Measurements from ENCODE around the gene BMPER. TPM values are rescaled to one million over a fixed set of nuclear protein-coding genes. Genes with fewer than 3 reads are reported as not detected.

The BMPER gene
- total RNA-seq, 2 experiments from 2014 or later: not detected

DNA sequence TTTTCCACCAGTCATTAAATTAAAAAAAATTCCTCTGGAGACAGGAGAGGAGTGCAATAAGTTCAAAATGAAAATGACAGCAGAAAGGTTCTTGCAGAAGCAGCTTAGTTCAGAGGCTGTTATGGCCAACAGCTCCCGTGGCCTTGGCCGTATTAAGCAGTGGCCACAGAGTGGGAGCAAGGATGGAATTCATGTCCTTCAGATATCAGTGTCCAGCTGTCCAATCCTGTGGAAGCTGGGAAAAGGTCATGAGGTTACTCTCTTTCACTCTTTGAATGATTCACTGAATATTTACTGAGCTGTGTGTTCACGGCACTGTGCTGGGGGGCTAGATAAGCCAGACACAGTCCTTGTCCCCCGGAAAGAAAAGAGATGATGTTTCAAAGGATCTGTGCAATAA lies 231.8 kb downstream of the BMPER start:
- Mint-ChIP-seq H3K9me3 (no peaks in the 10 kb centered on the region), H3K4me1 (no peaks in the 10 kb centered on the region), H3K36me3 (no peaks in the 10 kb centered on the region), H3K27ac (no peak overlapping the region), H3K27me3 (peaks cover 5% of the 10 kb centered on the region), H3K4me3 (no peak overlapping the region)
- no peak for DNase-seq

DNA sequence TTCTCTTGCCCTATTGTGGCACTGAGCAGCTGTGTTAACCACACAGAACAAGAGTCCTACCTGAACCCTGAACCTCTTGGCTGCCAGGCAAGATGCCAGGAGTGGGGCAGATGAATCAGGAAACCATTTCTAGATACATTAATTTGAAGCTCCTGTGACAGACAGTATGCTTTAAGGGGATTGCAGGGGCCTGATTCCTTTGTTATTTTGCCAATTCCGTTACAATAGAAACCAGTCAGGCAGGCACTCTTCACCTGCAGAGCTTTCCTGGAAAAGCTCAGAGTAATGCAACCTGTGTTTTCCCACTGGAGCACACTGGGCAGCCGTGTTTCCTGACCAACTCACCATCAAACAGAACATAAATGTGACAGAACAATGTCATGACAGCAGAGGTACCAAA lies 233.1 kb downstream of the BMPER start:
- Mint-ChIP-seq H3K36me3 (no peaks in the 10 kb centered on the region), H3K4me3 (no peak overlapping the region), H3K27me3 (peaks cover 3% of the 10 kb centered on the region), H3K9me3 (no peaks in the 10 kb centered on the region), H3K27ac (no peak overlapping the region), H3K4me1 (no peaks in the 10 kb centered on the region)
- no peak for DNase-seq

DNA sequence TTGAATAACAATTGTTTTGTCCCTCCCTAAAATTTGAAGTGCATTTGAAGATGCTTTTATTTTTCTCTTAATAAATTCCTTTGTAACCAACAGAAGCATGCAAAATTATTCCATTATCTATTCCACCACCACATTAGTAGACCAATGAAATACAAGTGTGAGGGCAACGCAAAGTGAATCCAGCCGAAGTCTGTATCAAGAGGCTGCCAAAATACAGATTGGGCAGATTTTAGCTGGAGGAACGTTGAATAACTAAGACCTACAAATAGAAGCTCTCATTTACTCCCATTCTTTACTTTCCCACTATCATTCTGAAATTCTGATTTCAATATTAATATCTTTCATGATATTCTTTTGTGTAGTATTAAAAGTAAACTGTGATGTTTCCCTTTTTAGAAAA lies 233.7 kb downstream of the BMPER start:
- no peak overlapping the region for H3K4me3 Mint-ChIP-seq
- no peaks in the 10 kb centered on the region for H3K4me1 Mint-ChIP-seq
- H3K36me3 Mint-ChIP-seq: no peaks in the 10 kb centered on the region
- peaks cover 3% of the 10 kb centered on the region for H3K27me3 Mint-ChIP-seq
- H3K9me3 Mint-ChIP-seq: peaks cover 1% of the 10 kb centered on the region
- no peak for DNase-seq
- H3K27ac Mint-ChIP-seq: no peak overlapping the region

DNA sequence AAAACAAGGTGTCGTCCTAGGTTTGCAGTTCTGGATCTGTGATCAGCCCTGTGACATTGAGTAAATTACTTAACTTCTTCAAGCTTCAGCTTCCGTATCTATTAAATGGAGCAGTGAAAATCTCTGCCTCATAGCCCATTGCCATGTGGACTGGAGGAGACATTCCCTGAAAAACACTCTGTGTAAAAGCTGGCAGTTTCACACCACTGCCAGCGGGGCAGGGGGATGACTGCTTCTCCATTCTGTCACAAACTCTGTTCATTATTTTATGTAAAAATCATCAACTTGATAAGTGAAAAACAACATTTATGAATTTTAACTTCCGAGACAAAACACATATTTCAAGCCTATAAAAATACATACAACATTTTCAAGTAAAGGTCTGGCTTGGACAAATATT lies 234.7 kb downstream of the BMPER start:
- Mint-ChIP-seq H3K36me3 (no peaks in the 10 kb centered on the region), H3K27me3 (peaks cover 2% of the 10 kb centered on the region), H3K27ac (no peak overlapping the region), H3K4me3 (no peak overlapping the region), H3K9me3 (peaks cover 1% of the 10 kb centered on the region), H3K4me1 (no peaks in the 10 kb centered on the region)
- DNase-seq: no peak

DNA sequence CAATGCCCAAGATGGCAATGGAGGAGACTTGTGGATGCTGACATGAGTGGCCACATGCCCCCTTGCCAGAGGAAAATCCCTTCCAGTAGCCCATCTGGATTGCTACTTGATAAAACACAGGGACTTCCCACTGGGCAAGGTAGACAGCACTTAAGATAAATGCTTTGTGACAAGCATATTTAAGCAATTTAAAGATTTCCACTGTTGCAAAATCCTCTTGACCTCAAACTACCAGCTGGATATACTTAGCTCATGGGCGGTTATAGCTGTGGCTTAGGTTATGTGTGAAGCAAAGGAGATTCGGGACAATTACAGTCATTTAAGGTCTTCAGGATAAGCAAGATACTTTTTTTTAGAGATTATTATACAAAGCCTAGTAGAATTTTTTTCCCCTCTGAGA lies 238.1 kb downstream of the BMPER start:
- Mint-ChIP-seq H3K4me3 (no peak overlapping the region), H3K9me3 (peaks cover 1% of the 10 kb centered on the region), H3K36me3 (no peaks in the 10 kb centered on the region), H3K27me3 (no peaks in the 10 kb centered on the region), H3K27ac (no peak overlapping the region), H3K4me1 (no peaks in the 10 kb centered on the region)
- no peak for DNase-seq

DNA sequence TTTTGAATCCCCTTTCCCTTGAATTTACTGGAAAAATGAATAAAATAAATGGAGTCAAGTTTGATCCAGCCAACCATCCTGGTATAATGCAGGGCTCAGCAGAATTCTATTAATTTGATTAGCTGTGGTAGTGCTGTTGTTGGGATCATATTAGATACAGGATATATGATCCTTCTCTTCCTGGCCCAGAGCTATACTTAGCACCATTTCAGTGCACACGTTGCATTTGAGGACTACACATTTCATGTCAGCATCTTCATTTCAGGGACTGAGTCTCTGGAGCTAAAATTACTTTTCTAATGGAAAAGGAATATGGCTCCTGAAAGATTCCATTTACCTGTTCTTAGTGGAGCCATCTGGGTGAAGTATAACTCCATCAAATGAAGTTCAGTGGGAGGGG lies 240.3 kb downstream of the BMPER start:
- no peak for DNase-seq
- no peak overlapping the region for H3K4me3 Mint-ChIP-seq
- H3K27me3 Mint-ChIP-seq: no peaks in the 10 kb centered on the region
- H3K36me3 Mint-ChIP-seq: no peaks in the 10 kb centered on the region
- H3K27ac Mint-ChIP-seq: no peak overlapping the region
- H3K9me3 Mint-ChIP-seq: peaks cover 1% of the 10 kb centered on the region
- no peaks in the 10 kb centered on the region for H3K4me1 Mint-ChIP-seq

DNA sequence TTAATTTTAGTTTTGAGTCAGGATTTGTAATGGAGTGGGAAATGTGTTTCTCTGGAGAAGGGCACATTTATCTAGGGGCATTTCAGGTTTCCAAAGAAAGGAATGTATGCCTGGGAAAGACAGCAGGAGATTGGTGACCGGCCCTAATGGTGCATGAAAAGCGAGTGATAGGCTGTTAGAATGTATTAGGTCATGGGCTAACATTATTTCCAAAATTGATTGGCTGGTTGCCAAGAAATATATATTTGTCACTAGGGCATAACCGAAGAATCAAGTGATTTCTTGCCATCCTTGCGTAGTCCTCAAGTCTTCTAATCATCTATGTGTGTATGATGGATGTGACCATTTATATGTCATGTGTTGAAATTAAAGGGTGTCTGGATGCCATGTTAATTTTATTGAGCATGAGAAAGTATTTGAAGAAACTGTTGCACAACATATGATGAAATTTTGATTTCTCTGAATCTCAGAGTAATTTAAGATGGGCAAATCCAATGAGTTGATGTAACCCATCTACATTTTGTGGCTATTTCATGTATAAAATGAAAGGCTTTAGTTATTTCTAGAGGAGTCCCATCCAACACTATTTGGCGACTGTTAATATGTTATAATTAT lies 248.4 kb downstream of the BMPER start:
- no peaks in the 10 kb centered on the region for H3K36me3 Mint-ChIP-seq
- no peak overlapping the region for H3K27ac Mint-ChIP-seq
- H3K9me3 Mint-ChIP-seq: no peaks in the 10 kb centered on the region
- no peak for DNase-seq
- H3K4me3 Mint-ChIP-seq: no peak overlapping the region
- H3K4me1 Mint-ChIP-seq: no peaks in the 10 kb centered on the region
- no peaks in the 10 kb centered on the region for H3K27me3 Mint-ChIP-seq

DNA sequence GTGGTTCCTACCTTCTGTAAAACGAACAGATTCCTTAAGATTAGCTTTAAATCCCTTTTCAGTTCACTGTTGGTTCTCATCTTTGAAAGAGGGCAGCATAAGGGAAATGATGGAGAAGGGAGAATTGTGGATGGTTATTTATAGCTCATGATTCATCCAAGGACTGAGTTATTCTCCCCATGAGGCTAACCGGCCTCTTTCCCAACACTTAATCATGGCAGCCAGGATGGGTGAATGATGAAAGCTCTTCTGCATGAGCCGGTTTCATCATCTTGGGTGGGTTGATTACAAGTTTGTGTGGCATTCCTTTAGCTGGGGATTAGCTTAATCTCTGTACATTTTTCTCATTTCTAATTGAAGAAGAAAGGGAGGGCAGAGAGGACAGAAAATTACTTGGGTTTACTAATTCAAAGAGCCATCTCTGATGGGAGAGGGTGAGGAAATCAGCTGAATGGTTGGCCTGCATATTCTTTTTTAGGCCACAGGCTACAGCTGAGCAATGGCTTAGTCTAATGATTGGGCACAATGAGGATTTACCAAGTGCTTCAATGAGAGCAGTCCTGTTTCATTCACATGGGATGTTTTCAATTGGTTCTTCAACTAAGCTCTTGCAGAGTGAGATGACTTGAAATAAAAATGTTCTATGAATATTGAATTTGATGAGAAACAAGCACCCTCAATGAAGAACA lies 250.0 kb downstream of the BMPER start:
- Mint-ChIP-seq H3K27ac (no peak overlapping the region), H3K4me3 (no peak overlapping the region), H3K4me1 (no peaks in the 10 kb centered on the region), H3K36me3 (no peaks in the 10 kb centered on the region), H3K27me3 (no peaks in the 10 kb centered on the region), H3K9me3 (no peaks in the 10 kb centered on the region)
- DNase-seq: no peak

DNA sequence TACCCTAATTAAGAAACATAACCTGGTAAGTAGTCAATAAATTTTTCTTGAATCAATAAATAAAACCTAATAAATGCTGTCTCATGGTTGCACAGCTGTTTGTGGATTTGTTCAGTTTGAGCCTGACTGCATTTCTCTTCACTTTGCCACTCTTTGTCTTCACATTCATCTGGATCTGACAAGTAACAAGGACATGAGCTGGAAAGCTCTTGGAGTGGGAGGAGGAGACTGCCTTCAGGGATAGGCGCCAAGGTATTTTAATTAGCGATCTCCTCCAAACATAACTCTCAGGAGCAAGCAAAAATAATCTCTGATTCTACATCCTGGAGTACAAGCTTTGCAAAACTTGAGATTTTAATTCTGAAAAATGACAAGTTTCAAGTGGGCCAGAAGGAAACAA lies 251.0 kb downstream of the BMPER start:
- no peak overlapping the region for H3K4me3 Mint-ChIP-seq
- H3K9me3 Mint-ChIP-seq: no peaks in the 10 kb centered on the region
- no peaks in the 10 kb centered on the region for H3K4me1 Mint-ChIP-seq
- no peak for DNase-seq
- no peaks in the 10 kb centered on the region for H3K27me3 Mint-ChIP-seq
- H3K36me3 Mint-ChIP-seq: no peaks in the 10 kb centered on the region
- H3K27ac Mint-ChIP-seq: no peak overlapping the region

DNA sequence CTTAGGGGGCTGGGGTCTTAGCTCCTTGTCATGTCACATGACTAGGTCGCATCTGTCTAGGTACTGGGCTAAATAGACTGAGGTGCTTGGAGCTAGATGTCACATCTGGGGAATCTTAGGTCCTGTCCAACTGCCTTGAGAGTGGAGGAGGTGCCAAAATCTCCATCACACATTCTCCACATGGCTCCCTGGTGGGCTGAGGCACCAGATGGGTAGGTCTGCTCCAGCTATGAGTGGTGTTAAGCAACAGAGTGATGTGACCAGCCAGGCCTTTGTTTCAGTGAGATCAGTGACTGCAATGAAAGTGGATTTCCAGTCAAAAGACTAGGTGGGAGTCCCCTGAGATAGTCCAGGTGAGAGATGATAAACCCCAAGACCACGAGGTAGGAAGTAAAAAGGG lies 251.8 kb downstream of the BMPER start:
- Mint-ChIP-seq H3K27me3 (no peaks in the 10 kb centered on the region), H3K9me3 (no peaks in the 10 kb centered on the region), H3K36me3 (no peaks in the 10 kb centered on the region), H3K4me3 (no peak overlapping the region), H3K4me1 (no peaks in the 10 kb centered on the region), H3K27ac (no peak overlapping the region)
- no peak for DNase-seq

DNA sequence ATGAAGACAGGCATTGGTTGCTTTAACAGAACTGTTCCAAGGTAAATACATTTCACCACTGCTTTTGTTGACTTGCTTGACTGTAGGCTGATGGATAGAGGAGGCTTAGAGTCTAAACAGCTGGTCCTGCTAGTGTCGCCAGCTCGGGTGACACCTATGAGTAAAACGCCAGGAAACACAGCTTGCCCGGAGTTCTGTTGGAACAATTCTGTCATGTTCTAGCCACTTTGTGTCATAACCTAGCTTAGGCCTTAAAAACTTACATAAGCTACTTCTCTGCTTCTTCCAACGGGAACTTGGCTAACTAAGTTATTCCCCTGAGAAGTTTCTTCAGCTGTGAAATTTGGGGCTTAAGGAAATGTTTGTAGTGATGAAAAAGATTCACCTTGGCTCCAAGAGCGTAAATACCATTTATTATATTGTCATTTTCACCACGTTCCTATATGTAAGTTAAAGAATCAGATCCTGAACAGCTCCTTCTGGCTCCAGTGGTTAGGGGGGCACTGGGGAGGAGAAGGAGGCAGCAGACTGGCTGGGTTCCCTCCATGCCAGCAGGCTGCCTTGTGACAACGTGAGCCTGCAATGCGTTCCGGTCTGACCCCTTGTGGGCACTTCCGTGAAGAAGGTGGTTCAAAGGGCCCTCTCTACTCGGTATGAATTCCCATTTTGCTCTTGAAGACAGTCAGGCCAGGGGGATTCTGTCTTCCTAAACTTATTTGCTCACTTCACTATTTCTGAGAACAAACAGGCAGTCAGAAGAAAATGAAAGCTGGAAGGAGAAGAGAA lies 253.2 kb downstream of the BMPER start:
- no peak for DNase-seq
- Mint-ChIP-seq H3K27me3 (no peaks in the 10 kb centered on the region), H3K9me3 (no peaks in the 10 kb centered on the region), H3K36me3 (no peaks in the 10 kb centered on the region), H3K4me1 (no peaks in the 10 kb centered on the region), H3K27ac (no peak overlapping the region), H3K4me3 (no peak overlapping the region)

DNA sequence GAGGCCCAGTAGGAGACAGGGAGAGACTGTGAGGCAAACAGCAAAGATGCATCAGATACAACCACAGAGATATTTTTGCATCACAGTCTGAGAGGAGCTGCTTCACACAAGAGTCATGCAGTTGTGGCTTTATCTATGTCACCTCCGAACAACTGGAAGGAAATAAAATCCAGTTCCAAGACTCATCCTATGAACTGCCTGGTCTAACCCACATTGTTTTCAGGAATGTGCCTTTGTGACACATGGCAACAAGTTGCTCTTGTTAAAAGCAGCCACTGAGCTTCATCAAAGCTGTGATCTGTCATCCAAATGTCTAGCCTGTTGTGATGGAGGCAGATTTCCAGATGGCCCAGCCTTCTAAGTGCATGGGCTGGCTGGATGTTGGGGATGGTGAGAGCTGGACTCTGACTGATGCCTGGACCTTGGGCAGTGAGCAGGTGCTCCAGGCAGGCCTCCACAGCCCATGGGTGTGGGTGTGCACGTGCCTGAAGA lies 255.0 kb downstream of the BMPER start:
- no peaks in the 10 kb centered on the region for H3K4me1 Mint-ChIP-seq
- H3K36me3 Mint-ChIP-seq: no peaks in the 10 kb centered on the region
- H3K27me3 Mint-ChIP-seq: no peaks in the 10 kb centered on the region
- H3K27ac Mint-ChIP-seq: no peak overlapping the region
- H3K4me3 Mint-ChIP-seq: no peak overlapping the region
- no peaks in the 10 kb centered on the region for H3K9me3 Mint-ChIP-seq
- DNase-seq: no peak

DNA sequence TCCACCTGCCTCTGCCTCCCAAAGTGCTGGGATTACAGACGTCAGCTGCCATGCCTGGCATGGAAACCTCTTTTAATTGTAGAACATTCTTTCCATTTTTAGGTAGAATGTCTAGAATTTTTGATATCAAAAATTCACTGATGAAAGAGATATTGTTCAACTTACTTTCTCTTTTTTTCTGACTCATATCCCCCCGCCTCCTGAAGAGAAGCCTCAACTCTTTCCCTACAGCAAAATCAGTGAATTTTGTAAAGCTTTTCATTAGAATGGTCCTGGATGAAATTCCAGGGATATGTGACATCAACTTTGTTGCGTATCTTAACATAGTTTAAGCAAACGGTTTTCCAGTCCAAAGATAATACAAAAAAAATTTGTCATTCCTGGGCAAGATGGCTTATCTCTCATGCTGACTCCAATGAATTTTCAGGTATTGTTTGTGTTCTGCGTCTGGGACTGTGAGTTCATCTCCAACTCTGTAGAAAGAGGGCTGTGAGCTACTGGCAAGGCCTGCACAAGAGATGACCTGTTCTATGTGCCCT lies 256.8 kb downstream of the BMPER start:
- Mint-ChIP-seq H3K9me3 (no peaks in the 10 kb centered on the region), H3K27ac (no peak overlapping the region), H3K4me1 (no peaks in the 10 kb centered on the region), H3K27me3 (no peaks in the 10 kb centered on the region), H3K36me3 (no peaks in the 10 kb centered on the region), H3K4me3 (no peak overlapping the region)
- DNase-seq: no peak

DNA sequence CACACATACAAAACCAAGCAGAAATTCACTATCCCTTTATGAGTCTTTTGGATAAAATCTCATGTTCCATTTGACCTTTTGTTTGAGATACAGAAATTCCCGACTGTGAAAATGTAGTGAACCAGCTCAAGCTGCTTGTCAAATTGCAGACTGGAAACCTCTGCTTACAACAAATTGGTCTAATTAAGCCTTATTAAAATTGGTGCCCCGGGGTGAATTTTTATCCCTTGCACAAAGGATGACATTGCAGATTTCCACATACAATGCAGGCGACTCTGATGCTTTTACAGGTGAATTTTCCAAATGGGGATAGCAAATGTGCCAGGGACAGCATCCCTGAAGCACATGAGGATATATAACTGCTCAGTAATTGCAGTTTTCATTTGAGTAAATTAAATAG lies 257.3 kb downstream of the BMPER start:
- Mint-ChIP-seq H3K9me3 (no peaks in the 10 kb centered on the region), H3K27ac (no peak overlapping the region), H3K4me1 (no peaks in the 10 kb centered on the region), H3K4me3 (no peak overlapping the region), H3K27me3 (no peaks in the 10 kb centered on the region), H3K36me3 (no peaks in the 10 kb centered on the region)
- no peak for DNase-seq

DNA sequence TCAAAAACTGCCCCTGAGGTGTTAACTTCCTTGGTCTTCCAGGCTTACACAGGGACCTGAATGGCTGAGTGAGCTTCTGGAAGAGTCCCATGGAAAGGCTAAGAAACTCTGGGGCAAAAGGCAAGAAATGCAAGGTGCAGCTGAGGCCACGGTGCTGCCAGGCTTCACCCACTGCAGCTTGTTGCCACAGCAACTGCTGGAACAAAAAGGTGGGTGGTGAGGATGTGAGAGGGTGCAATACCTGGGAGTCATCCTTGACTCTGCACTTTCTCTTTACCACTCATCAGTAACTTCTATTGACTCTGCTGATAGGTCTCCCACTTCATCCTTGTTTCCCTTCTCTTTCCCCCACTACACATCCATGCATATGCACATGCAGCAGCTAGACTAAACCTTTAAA lies 258.6 kb downstream of the BMPER start:
- no peak for DNase-seq
- no peak overlapping the region for H3K4me3 Mint-ChIP-seq

More for the DNA sequence above, 258.6 kb downstream of the BMPER start:
- H3K4me1 Mint-ChIP-seq: no peaks in the 10 kb centered on the region
- no peaks in the 10 kb centered on the region for H3K9me3 Mint-ChIP-seq
- H3K36me3 Mint-ChIP-seq: no peaks in the 10 kb centered on the region
- H3K27me3 Mint-ChIP-seq: no peaks in the 10 kb centered on the region
- H3K27ac Mint-ChIP-seq: no peak overlapping the region

All from activated naive CD8-positive, alpha-beta T cell treated with anti-CD3 and anti-CD28 coated beads for 36 hours (primary cell).